Hepatocyte (in vitro differentiated cells): ENCODE data around the gene PPP2R2B. TPM values are rescaled to one million over a fixed set of nuclear protein-coding genes. Genes with fewer than 3 reads are reported as not detected.

Experiments
- DNase-seq: peaks from one replicate; pipeline ENCODE4 v3.0.0-alpha.2; 2016; ENCODE audit warnings: low spot score
- H2AFZ ChIP-seq: fragments of 200-600 bp; sonication (generic); 2 replicates; pipeline ENCODE4 v1.6.0; 2016; ENCODE audit warnings: antibody characterized with exemption, mild to moderate bottlenecking
- H3K27ac ChIP-seq: fragments of 200-600 bp; sonication (generic); 2 replicates; pipeline ENCODE4 v1.5.1; 2016; ENCODE audit warnings: mild to moderate bottlenecking
- H3K27me3 ChIP-seq: fragments of 200-600 bp; sonication (generic); 2 replicates; pipeline ENCODE4 v1.6.1; 2016
- H3K36me3 ChIP-seq: fragments of 200-600 bp; sonication (generic); replicated peaks from 2 replicates; pipeline ENCODE4 v1.5.1; 2016; ENCODE audit warnings: low read depth; ENCODE audit not compliant: insufficient read depth
- H3K4me1 ChIP-seq: fragments of 200-600 bp; sonication (generic); 2 replicates; pipeline ENCODE4 v1.5.1; 2016; ENCODE audit warnings: mild to moderate bottlenecking, moderate library complexity; ENCODE audit not compliant: insufficient read depth
- H3K4me2 ChIP-seq: fragments of 200-600 bp; sonication (generic); 2 replicates; pipeline ENCODE4 v1.6.0; 2016
- H3K4me3 ChIP-seq: fragments of 200-600 bp; sonication (generic); 2 replicates; pipeline ENCODE4 v1.5.1; 2016; ENCODE audit warnings: mild to moderate bottlenecking
- H3K79me2 ChIP-seq: fragments of 200-600 bp; sonication (generic); 2 replicates; pipeline ENCODE4 v1.6.0; 2017; ENCODE audit warnings: mild to moderate bottlenecking
- H3K9me2 ChIP-seq: fragments of 200-600 bp; sonication (generic); replicated peaks from 2 replicates; pipeline ENCODE4 v1.6.0; 2017; ENCODE audit warnings: mild to moderate bottlenecking; ENCODE audit not compliant: insufficient read depth
- H3K9me3 ChIP-seq: fragments of 200-600 bp; sonication (generic); 2 replicates; pipeline ENCODE4 v1.5.1; 2016; ENCODE audit warnings: low read depth, mild to moderate bottlenecking
- H4K20me1 ChIP-seq: fragments of 200-600 bp; sonication (generic); 2 replicates; pipeline ENCODE4 v1.6.0; 2016; ENCODE audit warnings: mild to moderate bottlenecking; ENCODE audit not compliant: insufficient read depth, poor library complexity, severe bottlenecking
- CTCF ChIP-seq: fragments of 200-600 bp; sonication (generic); IDR thresholded peaks from 2 replicates; pipeline ENCODE4 v1.5.1; 2016; ENCODE audit warnings: antibody characterized with exemption, mild to moderate bottlenecking; ENCODE audit not compliant: poor library complexity
- EZH2 ChIP-seq: fragments of 200-600 bp; sonication (generic); IDR thresholded peaks from 2 replicates; pipeline ENCODE4 v1.6.1; 2016; ENCODE audit warnings: antibody characterized with exemption, mild to moderate bottlenecking, borderline replicate concordance
- EZH2phosphoT487 ChIP-seq: fragments of 200-600 bp; sonication (generic); IDR thresholded peaks from one replicate; pipeline ENCODE4 v1.6.1; 2018; ENCODE audit warnings: antibody characterized with exemption, mild to moderate bottlenecking, low read depth, moderate library complexity; ENCODE audit not compliant: unreplicated experiment, severe bottlenecking
- whole genome bisulfite sequencing: methylation state at CpG from one replicate; pipeline ENCODE4 v1.1.6; 2016; ENCODE audit warnings: low lambda C conversion rate; ENCODE audit errors: missing lambda C conversion rate; 5-methylcytosine and 5-hydroxymethylcytosine counted together
- polyA plus RNA-seq: library from polyadenylated mRNA; unstranded; fragments of >200 nt; fragmentation: Nextera tagmentation; extraction: Ambion mirVana; gene quantifications from 2 replicates; pipeline ENCODE4 v1.2.1, GENCODE V29; 2016
- total RNA-seq: library from RNA; depleted of rRNA; stranded (reverse); fragments of >200 nt; gene quantifications from 2 replicates; pipeline ENCODE4 v1.2.3, GENCODE V29; 2014

PPP2R2B gene
- total and polyA plus RNA-seq, 2 experiments from 2014 or later: 2.3 to 3.2 TPM

GRCh38 chr5:146706321-146706972 is 172.1 kb downstream of the PPP2R2B start:
- H3K9me3 ChIP-seq: no peaks in the 10 kb centered on the region
- H2AFZ ChIP-seq: no peak overlapping the region
- H3K4me3 ChIP-seq: no peak overlapping the region
- WGBS: 95% methylated on average over 32 of the region's 32 CpGs
- TF ChIP-seq CTCF: no peak
- TF ChIP-seq EZH2phosphoT487: no peak
- TF ChIP-seq EZH2: no peak
- H3K4me2 ChIP-seq: no peak overlapping the region
- no peaks in the 10 kb centered on the region for H4K20me1 ChIP-seq
- no peaks in the 10 kb centered on the region for H3K27me3 ChIP-seq
- no peak overlapping the region for H3K27ac ChIP-seq
- no peaks in the 10 kb centered on the region for H3K36me3 ChIP-seq
- no peak for DNase-seq
- peaks cover 5% of the 10 kb centered on the region for H3K4me1 ChIP-seq
- H3K9me2 ChIP-seq: no peaks in the 10 kb centered on the region
- H3K79me2 ChIP-seq: no peaks in the 10 kb centered on the region

- Histone ChIP-seq H3K36me3 (no peaks in the 10 kb centered on the region), H4K20me1 (no peaks in the 10 kb centered on the region), H3K9me2 (no peaks in the 10 kb centered on the region), H3K27ac (no peak overlapping the region), H3K4me2 (no peak overlapping the region), H3K4me3 (no peak overlapping the region), H3K9me3 (no peaks in the 10 kb centered on the region), H2AFZ (no peak overlapping the region), H3K4me1 (peaks cover 5% of the 10 kb centered on the region), H3K79me2 (no peaks in the 10 kb centered on the region), H3K27me3 (no peaks in the 10 kb centered on the region)
- WGBS: 94% methylated on average over 4 of the region's 4 CpGs
- DNase-seq: no peak
- TF ChIP-seq CTCF (no peak), EZH2 (no peak), EZH2phosphoT487 (no peak)
Measured at GRCh38 chr5:146704949-146705665, 173.4 kb downstream of the PPP2R2B start.

- Histone ChIP-seq H3K4me2 (no peak overlapping the region), H2AFZ (no peak overlapping the region), H3K27ac (no peak overlapping the region), H3K27me3 (no peaks in the 10 kb centered on the region), H3K36me3 (no peaks in the 10 kb centered on the region), H3K4me3 (no peak overlapping the region), H3K9me3 (no peaks in the 10 kb centered on the region), H4K20me1 (no peaks in the 10 kb centered on the region), H3K4me1 (peaks cover 5% of the 10 kb centered on the region), H3K9me2 (no peaks in the 10 kb centered on the region), H3K79me2 (no peaks in the 10 kb centered on the region)
- 47% methylated on average over 1 of the region's 1 CpG for WGBS
- TF ChIP-seq EZH2 (no peak), EZH2phosphoT487 (no peak)
- no peak for DNase-seq
Measured at GRCh38 chr5:146703899-146704298, 174.7 kb downstream of the PPP2R2B start.

- no peak overlapping the region for H2AFZ ChIP-seq
- H3K4me2 ChIP-seq: no peak overlapping the region
- H3K79me2 ChIP-seq: no peaks in the 10 kb centered on the region
- no peak overlapping the region for H3K4me3 ChIP-seq
- no peak overlapping the region for H3K27ac ChIP-seq
- H3K27me3 ChIP-seq: no peaks in the 10 kb centered on the region
- H3K9me3 ChIP-seq: no peaks in the 10 kb centered on the region
- H3K9me2 ChIP-seq: no peaks in the 10 kb centered on the region
- no peaks in the 10 kb centered on the region for H4K20me1 ChIP-seq
- TF ChIP-seq EZH2: no peak
- no peak for TF ChIP-seq CTCF
- no peak for TF ChIP-seq EZH2phosphoT487
- DNase-seq: no peak
- peaks cover 5% of the 10 kb centered on the region for H3K4me1 ChIP-seq
- no peaks in the 10 kb centered on the region for H3K36me3 ChIP-seq
Measured at GRCh38 chr5:146703499-146703898, 175.1 kb downstream of the PPP2R2B start.
